GM18861 (cell line): ENCODE results near the gene GPX4.

Source experiments
- ATAC-seq: cut with Tn5 transposase; IDR thresholded peaks from one replicate; pipeline ENCODE4 v1.9.1; 2021; ENCODE audit not compliant: unreplicated experiment

The GPX4 gene

DNA sequence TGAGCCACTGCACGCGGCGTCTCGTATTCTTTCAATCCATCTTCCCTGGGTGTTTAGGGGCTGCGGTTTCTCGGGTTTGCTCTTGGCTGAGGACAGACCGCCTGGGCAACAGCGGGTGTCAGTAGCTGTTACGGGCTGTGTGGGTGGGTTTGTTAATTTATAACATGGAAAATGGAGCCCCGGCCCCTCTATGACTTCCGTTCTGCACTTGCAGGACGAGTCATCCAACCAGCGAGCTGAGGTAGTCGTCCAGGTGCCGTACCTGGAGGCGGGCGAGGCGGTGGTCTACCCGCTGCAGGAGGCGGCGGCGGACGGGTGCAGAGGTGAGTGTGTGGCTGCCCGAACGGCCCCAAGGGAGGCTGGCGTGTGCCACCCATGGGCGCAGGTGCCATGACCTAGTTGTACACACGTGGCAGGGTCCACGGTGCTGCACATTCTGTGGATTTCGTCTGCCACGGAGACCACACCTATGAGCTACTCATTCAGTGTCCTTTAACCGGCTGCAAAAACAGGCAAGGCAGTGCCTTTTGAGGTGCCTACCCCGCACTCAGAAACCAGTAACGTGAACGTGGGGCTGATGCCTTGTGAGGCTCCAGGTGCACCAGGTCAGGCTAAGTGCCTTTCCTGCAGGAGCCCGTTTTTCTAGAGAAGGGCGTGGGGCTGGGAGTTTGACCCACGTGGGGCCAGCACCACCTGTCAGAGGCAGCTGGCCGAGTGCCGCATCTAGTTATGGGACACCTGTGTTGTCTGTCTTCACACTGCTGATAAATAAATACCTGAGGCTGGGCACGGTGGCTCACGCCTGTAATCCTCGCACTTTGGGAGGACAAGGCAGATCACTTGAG, 19.5 kb upstream of the GPX4 start:
- ATAC-seq: no peak

GRCh38 chr19:1085053-1085658, 18.6 kb upstream of the GPX4 start:
- ATAC-seq: no peak

GRCh38 chr19:1085676-1086442, 17.9 kb upstream of the GPX4 start:
- ATAC-seq: no peak

DNA sequence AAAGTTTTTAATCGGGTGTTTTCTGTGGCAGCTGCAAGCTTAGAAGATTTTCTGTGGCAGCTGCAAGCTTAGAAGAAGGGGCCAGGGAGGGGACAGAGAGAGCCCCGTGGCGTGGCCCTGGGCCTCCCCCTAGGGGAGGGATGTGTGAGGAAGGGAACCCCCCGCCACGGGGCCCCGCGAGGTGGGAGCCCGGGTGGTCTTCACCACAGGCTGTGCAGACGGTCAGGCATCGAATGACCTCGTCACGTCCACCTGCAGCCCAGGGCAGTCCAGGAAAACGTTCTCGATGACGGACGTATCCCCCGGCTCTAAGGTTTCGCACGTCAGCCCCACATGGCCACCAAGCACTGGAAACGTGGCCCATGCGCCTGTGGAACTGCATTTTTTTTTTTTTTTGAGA, 17.2 kb upstream of the GPX4 start:
- ATAC-seq: no peak

DNA sequence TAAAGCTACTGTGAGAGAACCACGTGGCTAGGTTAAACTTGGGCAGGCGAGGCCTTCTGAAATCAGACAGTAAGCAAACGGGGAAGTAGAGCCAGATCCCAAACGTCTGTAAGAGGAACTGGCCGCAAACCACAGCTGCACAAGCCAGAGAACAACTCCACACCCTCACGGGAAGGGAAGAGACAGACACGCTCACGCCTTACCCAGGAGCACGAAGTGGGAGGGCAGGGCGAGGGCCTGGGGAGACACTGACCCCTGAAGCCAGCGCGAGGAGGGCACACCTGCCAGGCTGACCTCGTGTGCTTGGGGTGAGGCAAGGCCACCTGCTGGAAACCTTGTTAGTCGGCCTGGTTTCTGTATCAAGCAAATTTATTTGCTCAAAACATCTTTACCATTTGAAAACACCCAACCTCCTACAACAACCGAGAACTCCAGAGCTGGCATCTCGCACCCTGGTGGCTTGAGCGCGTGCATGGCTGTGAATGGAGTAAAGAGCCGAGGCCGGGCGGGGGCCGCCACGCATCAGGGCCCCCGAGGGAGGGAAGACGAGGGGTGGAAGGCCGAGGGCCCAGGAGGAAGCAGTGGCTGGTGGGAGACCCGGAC, 15.9 kb upstream of the GPX4 start:
- no peak for ATAC-seq

- ATAC-seq: no peak
Measured at GRCh38 chr19:1088416-1089010, 15.3 kb upstream of the GPX4 start.

DNA sequence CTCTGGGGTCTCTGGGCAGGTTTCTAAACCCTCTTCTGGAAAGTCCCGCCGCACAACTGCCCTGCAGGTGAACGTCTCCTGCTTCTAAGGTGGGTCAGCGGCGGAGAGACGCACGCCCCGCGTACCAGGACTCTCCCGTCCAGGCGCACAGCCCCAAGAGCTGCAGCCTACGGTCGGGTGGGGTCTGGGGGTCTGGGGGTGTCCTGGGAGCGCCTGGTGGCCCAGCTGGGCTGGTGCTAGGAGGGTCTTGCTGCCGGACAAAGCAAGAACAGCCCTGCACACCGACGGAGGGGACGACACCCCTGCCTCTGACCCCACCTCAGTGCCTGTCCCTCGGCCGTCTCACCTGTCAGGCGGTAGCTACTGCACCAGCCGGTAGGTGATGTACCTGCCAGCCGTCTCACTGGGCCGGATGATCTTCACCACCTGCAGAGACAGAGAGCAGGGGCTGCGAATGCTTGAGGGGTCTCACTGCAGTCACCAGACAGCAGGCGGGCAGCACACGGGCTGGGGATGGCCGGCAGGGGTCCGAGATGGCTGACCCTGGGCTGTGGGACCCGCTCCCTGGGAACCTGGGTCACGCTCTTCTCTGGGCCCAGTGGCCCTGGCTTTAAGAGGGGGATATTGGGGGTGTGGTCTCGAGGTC, 14.5 kb upstream of the GPX4 start:
- ATAC-seq: no peak

DNA sequence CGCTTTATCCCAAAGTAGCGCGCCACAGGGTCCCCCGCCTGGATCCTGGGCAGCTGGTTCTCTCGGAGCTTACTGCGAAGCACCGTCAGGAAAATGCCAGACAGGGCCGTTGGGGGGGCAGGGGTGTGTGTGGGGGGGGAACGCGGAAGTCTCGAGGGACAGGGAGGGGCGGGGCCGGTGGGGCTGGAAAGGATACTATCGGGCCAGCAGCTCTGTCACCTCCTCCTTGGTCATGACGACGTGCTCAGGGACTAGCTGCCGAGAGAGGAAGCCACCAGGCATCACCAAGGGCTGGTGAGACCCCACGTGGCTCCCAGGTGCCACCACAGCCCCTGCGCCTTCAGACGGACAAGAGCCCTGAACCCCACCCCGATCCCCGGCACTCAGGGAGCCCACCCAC, 13.9 kb upstream of the GPX4 start:
- no peak for ATAC-seq

DNA sequence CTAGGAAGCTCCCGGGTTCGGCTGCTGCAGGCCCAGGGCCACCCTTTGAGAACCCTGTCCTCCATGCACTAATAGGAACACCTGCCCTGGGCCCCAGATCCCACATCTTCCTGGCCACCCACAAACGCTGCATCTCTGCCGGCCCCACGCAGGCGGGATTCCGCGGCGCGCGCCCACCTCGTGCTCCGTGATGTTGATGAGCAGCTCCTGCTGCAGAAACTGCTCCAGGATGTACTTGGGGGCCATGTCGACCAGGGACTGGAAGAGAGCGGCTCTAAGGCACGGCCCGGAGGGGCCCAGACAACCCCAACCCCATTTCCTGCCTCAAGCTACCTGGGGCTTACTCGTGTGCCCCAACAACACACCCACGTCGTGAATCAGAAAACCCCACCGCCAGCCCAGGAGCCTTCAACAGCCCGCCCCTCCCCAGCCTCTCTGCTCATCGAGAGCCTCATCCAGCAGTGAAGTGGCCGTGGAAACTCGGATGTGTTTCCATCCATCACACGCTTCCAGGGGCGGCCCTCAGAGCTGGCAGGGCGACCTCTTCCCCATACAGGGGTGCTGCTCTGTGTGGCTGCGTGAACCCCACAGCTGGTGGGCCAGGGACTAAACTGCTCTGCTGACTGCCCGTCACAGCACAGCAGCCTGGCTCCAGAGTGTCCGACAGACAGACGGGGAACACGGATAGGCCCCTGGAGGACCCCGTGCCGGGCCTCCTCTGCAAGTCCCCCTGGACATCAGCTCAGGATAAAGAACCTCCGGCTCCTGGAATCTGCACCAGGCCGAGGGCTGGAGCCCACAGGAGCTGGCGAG, 12.9 kb upstream of the GPX4 start:
- ATAC-seq: no peak

- no peak for ATAC-seq
Measured at GRCh38 chr19:1091544-1092175, 12.1 kb upstream of the GPX4 start.

GRCh38 chr19:1093330-1093729, 10.5 kb upstream of the GPX4 start:
- no peak for ATAC-seq

- ATAC-seq: no peak
Measured at GRCh38 chr19:1093811-1094553, 9.8 kb upstream of the GPX4 start.

DNA sequence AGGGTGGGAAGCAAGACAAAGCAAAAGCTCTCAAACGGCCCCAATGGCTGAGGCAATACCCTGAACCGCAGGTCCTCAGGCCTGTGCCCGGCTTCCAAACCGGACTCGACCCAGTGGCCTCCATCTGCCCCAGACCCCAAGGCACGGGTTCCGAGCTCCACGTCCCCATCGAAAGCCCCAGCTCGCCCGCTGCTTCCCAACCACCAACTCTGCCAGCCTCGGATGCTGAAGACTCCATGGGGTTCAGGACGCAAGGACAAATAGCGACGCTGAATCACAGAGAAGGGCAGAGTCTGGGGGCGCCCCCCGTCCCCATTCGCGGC, 9.2 kb upstream of the GPX4 start:
- ATAC-seq: no peak

GRCh38 chr19:1094978-1095701, 8.7 kb upstream of the GPX4 start, which contains the start of gene POLR2E:
Gene POLR2E, minus strand, starts transcription at chr19:1095375. Its CDS starts 60 bp downstream, at chr19:1095315.
- peak; percentile 85 for ATAC-seq

- ATAC-seq: no peak
Measured at GRCh38 chr19:1097810-1098176, 6.0 kb upstream of the GPX4 start.

- no peak for ATAC-seq
Measured at GRCh38 chr19:1098177-1099051, 5.4 kb upstream of the GPX4 start.

DNA sequence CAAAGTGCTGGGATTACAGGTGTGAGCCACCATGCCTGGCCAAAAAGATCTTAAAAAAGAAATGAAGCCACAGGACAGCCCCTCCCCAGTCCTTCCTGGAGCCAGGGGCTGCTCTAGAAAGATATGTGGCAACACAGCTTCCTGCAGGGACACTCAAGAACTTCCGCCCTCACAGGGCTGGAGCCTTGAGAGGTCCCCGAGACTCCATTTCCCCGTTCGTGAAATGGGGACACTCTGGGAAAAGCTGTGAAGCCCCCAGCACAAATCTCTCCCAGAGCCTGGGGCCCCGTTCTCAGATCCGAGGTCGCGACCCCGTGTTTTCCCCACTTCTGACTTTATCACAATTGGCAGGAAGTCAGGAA, 2.5 kb upstream of the GPX4 start:
- ATAC-seq: no peak
